ENCODE data around the gene MAP3K6.
"Not testable (repeated sequence)": the region's sequence is repeated elsewhere in the genome, so short reads cannot be mapped to it uniquely, and the experiment has no call there.

MAP3K6 gene, protein sequence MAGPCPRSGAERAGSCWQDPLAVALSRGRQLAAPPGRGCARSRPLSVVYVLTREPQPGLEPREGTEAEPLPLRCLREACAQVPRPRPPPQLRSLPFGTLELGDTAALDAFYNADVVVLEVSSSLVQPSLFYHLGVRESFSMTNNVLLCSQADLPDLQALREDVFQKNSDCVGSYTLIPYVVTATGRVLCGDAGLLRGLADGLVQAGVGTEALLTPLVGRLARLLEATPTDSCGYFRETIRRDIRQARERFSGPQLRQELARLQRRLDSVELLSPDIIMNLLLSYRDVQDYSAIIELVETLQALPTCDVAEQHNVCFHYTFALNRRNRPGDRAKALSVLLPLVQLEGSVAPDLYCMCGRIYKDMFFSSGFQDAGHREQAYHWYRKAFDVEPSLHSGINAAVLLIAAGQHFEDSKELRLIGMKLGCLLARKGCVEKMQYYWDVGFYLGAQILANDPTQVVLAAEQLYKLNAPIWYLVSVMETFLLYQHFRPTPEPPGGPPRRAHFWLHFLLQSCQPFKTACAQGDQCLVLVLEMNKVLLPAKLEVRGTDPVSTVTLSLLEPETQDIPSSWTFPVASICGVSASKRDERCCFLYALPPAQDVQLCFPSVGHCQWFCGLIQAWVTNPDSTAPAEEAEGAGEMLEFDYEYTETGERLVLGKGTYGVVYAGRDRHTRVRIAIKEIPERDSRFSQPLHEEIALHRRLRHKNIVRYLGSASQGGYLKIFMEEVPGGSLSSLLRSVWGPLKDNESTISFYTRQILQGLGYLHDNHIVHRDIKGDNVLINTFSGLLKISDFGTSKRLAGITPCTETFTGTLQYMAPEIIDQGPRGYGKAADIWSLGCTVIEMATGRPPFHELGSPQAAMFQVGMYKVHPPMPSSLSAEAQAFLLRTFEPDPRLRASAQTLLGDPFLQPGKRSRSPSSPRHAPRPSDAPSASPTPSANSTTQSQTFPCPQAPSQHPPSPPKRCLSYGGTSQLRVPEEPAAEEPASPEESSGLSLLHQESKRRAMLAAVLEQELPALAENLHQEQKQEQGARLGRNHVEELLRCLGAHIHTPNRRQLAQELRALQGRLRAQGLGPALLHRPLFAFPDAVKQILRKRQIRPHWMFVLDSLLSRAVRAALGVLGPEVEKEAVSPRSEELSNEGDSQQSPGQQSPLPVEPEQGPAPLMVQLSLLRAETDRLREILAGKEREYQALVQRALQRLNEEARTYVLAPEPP (N-terminal part only)

DNA sequence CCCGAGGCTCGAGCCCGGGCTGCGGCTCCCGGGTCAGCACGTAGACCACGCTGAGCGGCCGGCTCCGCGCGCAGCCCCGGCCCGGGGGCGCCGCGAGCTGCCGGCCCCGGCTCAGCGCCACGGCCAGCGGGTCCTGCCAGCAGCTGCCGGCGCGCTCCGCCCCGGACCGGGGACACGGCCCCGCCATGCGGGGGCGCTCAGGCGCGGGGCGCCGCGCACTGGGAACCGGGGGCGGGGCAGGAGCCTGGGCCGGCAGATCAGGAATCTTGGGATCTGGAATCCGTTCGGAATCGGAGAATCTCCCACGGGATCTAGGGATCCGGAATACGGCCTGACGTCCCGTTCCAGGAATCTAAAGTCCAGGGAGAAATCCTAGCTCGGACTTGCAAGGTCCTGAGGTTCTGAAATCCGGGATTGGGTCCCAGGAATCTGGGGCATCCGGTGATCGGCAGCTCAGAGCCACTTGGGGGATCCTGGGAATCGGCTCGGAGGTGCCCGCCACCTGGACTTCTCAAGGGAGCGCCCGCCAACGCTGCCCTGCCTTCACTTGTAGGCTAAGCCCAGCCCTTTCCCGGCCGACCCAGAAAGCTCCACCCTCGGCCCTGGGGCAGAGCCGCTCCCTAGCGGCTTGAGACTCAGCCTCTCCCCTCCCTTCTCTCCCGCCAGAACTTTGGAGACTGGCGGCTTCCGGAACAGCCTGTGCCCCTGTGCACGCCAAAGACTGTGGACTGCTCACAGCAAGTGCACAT lies at the start of gene MAP3K6:
TSS of gene MAP3K6 (minus strand) at position 551 of the 749 bp plus-strand sequence. CDS start at position 187, 364 bp downstream.
- DNase-seq: peak; percentile 17

DNA sequence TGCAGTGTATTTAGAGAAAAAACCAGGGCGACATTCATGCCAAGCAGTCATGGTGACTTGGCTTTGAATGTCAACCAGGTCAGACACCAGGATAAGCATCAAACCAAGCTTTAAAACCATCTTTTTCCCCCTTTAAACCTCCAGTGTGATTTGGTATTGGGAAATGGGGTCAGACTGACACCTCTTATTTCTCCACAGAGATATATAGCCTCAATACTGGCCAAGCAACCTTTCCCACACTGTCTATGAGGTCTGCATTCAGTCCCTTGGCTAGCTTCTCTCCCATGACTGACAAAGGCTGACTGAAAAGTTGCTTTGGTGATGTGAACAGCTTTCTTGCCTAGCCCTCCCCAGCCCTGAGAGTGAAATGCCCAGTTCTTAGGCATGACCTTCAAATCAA lies 47.3 kb upstream of the MAP3K6 start:
- no peak for DNase-seq

DNA sequence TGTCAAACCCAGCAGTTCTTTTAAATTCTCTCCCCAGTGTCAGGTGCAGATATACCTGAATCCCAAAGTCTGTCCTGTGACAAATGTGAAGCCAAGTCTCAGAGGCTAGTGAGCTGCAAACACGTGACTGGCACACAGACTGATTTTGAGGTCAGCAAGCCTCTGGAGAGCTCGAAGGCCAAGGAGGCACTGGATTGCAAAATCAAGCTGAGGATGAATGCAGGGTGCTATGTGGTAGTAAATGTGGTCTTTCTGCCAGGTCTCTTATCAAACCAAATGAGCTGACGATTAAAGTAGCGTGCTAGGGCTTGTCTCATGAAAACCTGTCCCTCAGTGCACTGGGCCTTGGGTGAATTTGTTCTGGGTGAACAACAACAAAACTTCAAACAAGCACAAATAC lies 46.2 kb upstream of the MAP3K6 start:
- DNase-seq: no peak

DNA sequence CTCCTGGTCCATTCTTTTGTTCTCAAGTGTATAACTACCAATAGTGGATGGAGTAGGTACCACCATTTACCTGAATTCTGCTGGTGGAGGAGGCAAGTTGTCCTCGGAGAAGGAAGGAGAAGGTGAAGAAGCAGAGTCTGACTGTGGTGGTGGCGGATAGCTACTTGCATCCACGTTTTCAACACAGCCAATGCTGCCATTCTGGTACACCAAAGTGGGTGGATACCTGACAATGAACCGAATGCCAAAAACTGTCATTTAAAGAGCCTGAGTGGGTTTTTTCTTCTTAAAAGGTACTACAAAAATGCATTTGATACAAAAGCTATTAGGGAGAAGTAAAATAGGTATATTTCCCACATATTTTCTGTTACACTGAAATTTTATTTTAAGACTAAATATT lies 45.7 kb upstream of the MAP3K6 start:
- DNase-seq: no peak

DNA sequence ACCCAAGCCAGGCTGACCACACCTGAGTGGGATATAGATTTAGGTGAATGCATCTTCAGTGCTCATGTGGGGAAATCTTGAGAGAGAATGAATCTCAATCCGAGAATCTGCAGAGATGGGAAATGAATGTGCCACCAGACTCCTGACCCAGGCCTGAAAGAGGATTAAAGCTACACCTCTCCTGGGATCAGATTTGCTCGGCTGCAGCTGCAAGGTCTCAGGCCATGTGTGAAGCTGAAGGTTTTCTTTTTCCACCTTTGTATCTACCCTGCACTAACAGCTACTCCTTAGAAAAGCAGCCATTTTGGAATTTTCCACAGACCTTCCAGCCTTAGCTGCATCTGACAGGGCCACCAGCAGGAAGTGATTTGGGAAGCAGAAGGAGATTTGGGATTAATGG lies 43.9 kb upstream of the MAP3K6 start:
- DNase-seq: no peak

DNA sequence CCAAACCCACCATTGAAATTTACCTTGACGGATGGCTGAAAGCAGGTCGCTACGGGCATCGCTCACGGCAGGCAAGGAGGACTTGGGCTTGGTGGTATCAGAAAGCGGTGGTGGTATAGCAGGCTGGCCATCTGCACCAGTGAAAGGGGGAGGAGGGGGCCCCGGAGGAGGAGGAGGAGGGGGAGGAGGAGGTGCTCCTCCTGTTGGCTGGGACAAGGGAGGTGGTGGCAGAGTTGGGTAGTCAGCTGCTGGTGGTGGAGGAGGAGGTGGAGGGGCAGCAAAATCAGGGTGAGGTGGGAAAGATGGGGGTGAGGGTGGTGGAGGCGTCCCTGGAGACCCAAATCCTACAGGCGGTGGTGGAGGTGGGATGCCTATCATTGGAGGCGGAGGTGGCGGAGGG lies 42.9 kb upstream of the MAP3K6 start:
- DNase-seq: no peak

DNA sequence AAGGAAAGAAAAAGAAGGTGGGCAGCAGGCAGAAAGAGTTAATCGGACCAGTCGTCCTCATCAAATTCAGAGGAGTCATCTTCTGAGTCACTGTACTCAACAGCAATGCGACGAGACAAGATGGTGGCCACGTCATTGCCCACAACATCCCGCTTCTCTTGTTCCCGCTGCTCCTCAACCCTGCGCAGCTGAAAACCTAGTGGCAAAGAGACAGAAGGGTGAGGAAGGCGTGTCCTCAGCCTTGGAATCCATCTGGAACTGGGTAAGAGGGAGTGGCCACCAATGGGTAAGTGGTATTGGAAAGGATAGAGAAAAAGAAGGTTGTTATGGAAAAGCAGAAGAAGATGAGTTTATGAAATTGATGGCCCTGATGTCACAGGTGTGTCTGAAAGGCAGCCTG lies 41.4 kb upstream of the MAP3K6 start:
- no peak for DNase-seq

DNA sequence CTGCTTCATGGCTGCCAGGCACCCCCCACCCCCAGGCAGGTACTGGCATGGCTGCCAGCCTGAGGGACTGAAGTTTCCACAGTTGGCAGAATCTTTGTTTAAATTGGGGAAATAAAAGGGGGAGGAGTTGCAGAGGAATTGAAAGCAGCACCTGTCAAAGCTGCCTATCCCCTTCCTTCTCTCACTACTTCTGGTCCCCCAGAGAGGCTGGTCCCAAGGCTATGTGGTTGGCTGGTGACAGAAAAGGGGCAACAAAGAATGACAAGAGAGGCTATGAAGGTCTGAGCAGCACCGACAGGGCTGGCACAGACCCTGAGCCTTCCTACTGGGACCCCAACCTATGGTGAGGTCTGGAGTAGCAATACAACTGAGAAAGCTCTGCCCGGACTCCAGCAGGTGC lies 40.0 kb upstream of the MAP3K6 start:
- DNase-seq: not testable (repeated sequence)

DNA sequence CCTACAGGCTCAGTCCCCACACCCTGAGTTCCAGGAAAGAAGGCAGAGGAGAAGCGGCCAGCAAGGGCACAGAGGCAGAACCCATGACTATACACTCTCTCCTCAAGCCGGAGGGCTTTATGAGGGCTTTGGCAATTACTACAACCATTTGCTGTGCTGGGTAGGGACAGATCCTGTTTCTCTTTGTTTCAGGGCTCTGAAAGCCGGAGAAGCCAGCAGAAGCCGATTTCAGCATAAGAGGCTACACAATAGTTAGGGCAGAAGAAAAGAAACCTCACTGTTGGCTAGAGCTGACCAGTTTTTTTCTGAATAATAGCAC lies 39.6 kb upstream of the MAP3K6 start:
- no peak for DNase-seq

DNA sequence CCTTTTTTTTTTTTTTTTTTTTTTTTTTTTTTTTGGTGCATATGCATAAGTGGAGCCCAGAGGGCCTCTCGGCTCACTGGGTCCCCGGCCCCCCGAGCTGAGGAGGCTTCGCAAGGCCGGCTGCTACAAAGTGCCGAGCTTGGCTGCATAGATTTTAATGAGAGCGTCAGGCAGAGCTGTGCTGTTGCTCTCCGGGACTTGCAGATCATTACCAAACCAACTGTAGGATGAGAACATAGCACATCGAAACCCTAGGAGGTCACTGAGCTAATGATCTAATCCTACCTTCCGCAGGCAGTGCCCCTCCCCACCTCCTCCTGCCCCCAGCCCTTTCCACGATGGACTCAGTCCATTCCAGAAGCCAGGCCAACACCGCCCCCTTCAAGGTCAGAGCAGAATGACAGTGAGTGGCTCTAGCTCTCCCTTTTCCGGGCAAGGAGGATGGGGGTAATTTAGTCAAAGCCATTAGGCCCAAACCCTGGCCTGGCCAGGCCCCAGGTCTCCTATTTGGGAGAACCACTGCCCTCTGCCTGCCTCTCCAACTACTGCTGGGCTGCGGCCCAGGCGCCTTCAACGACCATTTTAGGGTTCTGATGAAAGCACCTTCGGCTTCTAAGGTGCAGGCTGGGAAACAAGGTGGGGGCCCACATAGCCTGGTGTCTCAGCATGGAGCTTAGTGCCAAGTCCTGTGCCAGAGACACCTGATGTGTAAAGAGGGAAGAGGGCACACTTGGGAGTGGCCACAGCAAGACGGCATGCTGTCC lies 39.0 kb upstream of the MAP3K6 start:
- not testable (repeated sequence) for DNase-seq

DNA sequence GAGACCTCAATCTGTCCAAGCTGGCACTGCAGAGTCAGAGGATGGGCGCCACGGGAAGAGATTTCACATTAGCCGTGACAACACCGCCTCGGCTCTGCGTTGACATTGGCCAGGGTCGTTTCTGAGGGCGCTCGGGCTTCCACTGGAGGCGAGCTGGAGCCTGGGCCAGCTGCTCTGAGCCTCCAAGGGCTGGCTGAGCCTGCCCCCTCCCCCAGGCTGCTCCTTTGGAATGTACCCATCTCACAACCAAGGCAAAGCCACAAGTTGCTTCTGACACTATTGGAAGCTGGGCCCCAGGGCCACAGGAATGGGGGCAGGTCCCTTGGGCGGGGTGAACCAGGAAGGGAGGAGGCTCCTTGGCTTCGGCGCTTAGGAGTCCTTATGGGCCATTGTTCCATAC lies 38.3 kb upstream of the MAP3K6 start:
- no peak for DNase-seq

DNA sequence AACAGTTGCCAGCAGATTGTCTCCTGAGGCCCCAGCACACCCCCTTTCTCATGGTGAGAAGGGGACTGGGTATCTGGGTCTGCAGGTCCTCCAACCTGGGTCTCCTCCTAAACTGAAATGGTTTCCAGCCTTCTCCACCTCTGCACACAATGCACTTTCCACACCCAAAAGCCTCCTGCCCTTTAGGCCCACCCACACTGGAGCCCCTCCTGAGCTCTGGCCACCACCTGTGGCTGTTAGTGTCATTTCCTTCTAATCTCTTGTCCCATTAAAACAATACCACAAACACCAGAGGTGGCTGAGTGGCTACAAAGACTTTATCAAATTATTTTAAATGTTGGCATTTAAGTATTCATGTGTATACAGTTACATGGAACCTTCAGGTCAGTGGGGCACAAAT lies 37.2 kb upstream of the MAP3K6 start:
- no peak for DNase-seq

DNA sequence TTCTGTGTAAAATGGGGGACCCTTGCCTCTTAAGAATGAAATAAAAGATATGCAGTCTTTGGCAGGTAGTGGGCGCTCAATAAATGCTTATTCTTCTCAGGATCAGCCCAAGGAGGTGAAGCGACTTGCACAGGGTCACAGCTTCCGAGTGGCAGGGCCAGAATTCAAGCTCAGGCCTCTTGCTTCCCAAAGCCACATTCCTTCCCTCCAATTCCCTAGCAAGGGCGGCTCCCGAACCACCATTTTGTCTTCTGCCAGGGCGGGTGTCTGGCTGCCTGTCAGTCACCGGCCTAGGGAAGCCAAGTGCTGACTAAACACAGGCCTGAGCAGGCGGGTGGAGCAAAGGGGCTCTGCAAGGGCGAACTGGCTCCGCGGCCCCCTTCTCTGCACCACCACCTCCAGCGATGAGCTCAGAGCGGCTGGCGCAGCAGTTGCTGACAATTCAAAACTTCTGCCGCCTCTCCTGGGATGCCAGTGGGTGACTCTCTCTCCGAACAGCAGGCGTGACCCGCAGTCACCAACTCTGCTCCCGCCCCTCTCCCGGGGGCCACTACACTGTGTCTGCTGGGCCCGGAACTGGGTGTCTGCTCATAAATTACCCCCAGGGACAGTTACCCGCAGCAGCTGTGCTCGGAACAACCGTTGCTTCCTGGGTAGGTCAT lies 36.4 kb upstream of the MAP3K6 start:
- DNase-seq: peak; percentile 12

DNA sequence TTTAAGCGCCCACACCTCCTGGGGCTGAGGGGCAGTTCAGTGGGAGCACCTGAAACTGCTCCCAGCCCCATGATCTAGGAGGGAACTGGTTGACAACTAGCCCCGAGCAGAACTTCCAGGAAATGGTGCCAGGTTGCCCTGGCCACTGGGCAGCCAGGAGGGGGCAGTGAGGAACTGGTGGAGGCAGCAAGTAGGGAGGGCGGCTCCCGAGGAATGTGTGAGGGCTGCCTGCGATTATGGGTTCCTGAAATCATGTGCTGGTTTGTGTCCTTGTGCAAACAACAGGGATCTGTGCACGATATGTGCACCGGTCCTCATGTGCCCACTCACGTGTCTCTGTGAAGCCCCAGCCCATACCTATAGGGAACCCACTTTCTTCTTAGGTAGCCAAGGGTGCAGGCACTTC lies 35.6 kb upstream of the MAP3K6 start:
- DNase-seq: peak; percentile 16

DNA sequence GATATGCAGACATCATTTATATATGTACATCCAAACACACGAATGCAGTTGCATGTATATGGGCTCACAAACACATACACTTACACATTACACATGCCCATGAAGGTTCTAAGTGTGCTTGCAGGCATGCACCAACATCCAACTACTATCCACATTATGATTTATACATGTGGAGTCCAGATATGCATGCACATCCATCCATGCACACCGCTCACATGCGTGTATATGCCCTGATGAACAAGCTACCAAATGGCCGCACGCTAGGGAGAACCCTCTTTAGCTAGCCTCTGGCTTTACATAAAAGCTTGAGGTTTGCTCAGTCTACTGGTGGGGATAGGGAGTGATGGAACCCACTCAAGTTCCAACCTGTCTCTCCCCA lies 34.2 kb upstream of the MAP3K6 start:
- no peak for DNase-seq

DNA sequence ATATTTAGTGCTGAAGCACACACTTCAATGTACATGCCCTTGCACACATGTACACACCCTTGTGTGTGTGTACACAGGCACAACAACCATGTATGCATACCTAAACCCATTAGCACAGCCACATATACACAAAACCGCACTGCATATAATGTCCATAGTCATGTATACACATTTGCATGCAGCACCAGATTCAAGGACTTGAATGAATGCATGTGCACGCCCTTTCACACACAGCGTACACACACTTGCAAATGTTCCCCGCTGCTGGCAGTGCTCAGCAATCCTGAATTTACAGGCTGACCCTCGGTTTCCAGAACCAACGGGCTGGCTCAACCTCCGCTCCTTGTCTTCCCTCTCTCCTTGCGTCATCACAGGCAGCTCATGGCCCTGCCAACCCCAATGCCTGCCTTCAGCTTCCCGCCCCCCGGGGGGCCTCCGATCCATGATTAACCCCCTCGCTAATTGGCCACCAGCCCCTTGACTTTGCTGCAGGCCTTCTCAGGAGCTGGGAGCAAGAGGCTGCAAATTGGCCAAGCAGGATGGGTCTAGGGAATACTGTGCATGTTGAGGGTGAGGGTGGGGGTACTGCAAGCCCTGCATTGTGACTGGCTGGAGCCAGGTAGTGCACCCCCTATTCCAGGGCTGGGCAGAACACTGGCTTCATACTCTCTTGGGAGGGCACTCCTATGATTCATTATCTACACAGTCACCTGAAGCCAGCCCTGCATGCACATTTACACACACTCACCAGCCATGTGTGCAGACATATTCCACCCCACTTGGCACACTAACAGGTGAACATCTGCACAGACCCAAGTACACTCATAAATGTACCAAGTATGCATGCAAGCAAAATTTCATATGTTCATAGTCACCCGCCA lies 33.6 kb upstream of the MAP3K6 start:
- DNase-seq: no peak

DNA sequence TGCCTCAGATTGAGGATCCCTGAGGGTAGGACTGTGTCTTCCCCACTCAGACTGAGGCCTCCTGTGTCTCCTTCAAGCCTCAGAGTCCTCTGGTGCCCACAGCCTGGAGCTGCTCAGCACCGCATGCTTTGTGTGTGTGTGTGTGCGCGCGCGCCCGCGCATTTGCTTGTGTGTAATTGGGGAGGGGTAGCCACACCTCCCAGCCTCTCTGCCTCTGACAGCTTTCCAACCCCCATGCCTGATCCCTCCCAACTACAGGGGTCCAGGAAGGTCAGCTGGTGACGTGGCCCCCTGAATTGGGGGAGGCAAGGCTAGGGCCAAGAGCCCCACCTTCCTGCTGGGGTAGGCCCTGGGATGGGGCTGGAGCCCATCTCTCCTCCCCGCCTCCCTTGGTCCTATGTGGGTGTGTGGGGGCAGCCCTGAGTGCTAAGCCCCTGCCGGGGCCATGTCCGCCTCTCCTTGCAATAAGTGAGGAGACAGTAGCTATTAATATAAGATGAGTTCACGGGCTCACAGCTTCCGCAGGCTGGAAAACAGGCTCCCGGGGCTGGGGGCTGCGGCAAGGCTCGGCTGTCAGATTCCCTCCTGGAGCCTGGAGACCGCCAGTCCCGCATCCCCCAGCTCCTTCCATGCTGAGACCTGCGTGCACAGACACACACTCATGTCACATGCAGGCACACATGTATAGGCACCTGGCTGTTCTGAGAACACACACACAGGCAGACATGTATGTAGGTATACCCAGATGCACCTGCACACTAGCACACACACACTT lies 32.7 kb upstream of the MAP3K6 start:
- no peak for DNase-seq

DNA sequence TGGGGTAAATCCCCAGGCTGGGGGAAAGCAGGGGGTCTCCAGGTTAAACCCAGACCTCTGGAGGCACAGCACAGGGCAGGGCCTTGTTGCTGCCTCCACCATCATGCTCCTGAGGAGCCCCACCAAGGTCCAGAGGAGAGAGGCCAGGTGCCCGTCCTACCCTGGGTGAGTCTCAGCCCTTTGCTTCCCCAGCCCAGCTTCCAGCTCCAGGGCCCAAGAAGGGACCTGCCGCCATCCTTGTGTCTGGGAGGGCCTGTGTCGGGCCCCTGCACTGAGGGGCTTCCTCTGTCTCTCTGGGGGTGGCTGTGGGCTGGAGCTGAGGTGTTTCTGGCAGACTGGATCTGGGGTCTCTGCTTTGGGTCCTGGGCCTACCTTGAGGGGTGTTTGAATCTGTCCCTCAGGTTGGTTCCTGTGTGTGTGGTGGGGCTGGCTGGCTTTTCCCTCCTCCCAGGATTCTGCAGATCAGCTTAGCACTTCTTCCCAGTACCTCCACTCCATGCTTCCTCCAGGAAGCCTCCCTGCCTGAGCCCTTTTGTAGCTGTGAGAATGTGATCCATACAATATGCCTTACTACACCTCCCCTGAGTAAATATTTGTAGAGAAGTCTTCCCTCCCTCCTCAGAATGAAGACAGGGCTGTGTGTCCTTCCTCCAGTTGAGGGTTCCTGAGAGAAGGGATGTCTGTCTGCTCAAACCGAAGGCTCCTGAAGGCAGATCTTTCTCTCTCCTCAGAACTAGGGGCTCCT lies 31.8 kb upstream of the MAP3K6 start:
- DNase-seq: no peak

DNA sequence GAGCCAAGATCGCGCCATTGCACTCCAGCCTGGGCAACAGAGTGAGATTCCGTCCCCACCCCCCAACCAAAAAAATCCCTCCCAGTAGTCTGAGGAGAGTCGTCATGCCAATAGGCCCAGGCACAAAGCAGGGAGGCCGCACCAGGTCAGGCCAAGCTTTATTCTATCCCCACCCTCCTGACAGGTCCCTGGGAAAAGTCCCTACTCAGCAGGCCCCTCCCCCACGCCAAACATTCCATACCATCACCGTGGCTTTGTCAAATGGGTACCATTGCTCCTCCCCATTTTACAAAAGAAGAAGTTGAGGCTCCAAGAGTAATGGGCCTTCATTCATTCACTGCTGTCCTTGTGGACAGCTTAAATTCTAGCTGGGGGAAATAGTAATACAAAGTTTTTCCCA lies 31.0 kb upstream of the MAP3K6 start:
- DNase-seq: no peak
